ENCODE data around the gene ERFL.

The ERFL gene

DNA sequence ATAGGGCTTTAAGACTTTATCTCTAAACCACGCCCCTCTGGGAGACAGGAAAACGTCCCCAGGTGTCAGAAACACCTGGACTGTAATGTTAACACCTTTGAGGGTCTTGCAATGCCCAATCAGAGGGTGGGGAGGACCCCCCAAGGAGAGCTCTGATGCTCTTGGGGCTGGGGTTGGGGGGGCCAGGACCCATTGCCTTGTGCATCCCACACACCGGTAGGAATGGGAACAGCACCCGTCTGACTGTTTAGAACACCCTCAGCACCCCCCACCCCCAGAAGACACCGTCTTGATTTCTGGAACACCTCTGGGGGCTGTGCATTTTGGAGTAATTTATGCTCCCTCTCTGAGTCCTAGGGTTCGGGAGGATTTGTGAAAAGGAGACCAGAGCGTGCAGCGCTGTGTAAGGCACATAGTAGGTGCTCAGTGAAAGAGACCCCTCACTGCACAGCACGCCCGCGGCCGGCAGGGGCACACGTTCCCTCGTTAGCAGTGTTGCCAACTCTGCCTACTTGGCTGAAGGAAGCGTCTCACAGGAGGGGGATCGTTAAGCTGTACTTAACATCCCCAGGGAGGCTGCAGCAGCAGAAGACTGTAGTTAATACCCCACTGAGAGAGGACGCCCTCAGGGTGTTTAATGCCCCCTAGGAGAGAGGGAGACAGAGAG is 2.8 kb upstream of the ERFL start:
- no peak overlapping the region for H3K4me3 ChIP-seq (ENCODE audit: low read length)
- no peak for DNase-seq (ENCODE audit: low read depth)
- TF ChIP-seq, protein P1, sequence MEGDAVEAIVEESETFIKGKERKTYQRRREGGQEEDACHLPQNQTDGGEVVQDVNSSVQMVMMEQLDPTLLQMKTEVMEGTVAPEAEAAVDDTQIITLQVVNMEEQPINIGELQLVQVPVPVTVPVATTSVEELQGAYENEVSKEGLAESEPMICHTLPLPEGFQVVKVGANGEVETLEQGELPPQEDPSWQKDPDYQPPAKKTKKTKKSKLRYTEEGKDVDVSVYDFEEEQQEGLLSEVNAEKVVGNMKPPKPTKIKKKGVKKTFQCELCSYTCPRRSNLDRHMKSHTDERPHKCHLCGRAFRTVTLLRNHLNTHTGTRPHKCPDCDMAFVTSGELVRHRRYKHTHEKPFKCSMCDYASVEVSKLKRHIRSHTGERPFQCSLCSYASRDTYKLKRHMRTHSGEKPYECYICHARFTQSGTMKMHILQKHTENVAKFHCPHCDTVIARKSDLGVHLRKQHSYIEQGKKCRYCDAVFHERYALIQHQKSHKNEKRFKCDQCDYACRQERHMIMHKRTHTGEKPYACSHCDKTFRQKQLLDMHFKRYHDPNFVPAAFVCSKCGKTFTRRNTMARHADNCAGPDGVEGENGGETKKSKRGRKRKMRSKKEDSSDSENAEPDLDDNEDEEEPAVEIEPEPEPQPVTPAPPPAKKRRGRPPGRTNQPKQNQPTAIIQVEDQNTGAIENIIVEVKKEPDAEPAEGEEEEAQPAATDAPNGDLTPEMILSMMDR (conservative IDR thresholded peaks at IDR 0.05; ENCODE audit: low read length), result peak; percentile 36; the same call in 1 of the 2 replicates

DNA sequence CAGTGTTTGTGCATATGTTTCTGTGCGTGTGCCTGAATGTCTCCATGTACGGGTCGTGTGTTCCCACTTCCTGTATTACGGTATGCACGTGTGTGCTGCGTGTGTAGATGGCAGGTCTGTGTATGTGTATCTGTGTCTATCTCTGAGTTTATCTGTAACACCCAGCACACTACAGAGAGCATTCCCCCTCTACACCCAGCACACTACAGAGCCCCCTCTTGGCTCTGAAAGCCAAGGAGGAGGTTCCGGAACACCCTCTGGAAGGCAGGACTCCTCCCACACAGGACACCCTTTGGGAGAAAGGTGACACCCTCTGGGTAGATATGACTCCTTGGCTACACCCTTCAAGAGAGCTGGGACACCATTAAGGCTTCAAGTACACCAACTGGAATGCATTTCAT is 2.1 kb upstream of the ERFL start:
- H3K4me3 ChIP-seq (ENCODE audit: low read length), result no peak overlapping the region
- DNase-seq (ENCODE audit: low read depth), result no peak
- TF ChIP-seq, protein P1 (conservative IDR thresholded peaks at IDR 0.05; ENCODE audit: low read length), result no peak

DNA sequence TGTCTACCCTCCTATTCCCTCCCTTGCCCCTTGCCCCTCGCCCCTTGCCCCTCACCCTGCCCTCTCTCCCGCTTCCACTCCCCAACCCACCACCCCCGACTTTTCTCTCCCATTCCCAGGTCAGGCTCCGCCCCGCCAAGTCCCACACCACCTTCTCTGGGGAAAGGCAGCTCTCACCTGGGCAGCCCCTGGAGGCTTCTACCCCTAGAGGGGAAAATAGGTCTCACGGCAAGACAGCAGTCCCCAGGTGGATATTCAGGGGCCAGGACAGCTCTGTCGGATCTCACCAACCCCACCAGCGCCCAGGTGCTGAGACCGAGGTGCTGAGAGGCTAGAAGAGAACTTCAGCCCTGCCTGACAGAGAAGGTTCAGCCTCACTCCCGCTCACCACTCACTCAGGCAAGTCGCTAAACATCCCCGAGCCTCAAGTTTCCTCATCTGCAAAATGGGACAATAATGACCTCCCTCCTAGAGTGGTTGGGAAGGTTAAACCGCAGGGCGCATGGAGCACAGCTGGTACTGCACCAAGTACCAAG is 1.4 kb upstream of the ERFL start:
- TF ChIP-seq, protein P1 (conservative IDR thresholded peaks at IDR 0.05; ENCODE audit: low read length), result no peak
- H3K4me3 ChIP-seq (ENCODE audit: low read length), result no peak overlapping the region
- DNase-seq (ENCODE audit: low read depth), result no peak

GRCh38 chr19:41928754-41929535 is 696 bp upstream of the ERFL start:
- peak overlapping the region; percentile 23 for H3K4me3 ChIP-seq (ENCODE audit: low read length)
- TF ChIP-seq, protein P1 (conservative IDR thresholded peaks at IDR 0.05; ENCODE audit: low read length), result no peak
- no peak for DNase-seq (ENCODE audit: low read depth)

DNA sequence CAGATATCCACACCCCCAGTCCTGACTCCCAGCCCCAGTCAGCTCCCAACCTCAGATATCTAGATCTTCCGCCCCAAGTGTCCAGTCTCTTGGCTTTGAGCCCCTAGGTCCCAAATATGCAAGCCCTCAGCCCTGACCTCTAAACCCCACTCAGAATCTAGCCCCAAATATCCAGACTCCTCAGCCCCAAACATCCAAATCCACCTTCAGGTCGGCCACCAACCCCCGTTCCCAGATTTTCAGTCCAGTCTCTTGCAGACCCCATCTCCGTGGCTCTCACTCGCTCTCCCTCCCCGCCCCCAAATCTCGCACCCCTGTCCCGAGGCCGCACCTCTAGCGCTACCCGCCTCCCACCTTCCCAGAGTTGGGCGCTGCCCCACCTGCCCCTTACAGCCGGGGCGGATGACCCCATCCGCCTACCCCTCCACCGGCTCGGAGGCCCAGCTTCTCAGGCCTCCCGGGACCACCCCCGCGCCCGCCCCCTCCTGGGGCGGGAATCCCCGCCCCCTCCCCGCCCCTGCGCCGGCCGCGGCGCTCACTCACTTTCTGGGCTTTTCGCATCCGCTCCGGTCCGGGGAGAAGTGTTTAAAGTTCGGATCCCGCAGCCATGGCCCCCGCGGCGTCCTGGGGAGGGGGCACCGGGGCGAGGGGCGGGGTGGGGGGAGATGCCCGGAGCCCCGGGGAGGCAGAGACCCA is 604 bp downstream of the ERFL start:
- TF ChIP-seq, protein P1 (conservative IDR thresholded peaks at IDR 0.05; ENCODE audit: low read length), result no peak
- DNase-seq (ENCODE audit: low read depth), result no peak
- peak overlapping the region; percentile 43; the same call in 1 of the 2 replicates for H3K4me3 ChIP-seq (ENCODE audit: low read length)

DNA sequence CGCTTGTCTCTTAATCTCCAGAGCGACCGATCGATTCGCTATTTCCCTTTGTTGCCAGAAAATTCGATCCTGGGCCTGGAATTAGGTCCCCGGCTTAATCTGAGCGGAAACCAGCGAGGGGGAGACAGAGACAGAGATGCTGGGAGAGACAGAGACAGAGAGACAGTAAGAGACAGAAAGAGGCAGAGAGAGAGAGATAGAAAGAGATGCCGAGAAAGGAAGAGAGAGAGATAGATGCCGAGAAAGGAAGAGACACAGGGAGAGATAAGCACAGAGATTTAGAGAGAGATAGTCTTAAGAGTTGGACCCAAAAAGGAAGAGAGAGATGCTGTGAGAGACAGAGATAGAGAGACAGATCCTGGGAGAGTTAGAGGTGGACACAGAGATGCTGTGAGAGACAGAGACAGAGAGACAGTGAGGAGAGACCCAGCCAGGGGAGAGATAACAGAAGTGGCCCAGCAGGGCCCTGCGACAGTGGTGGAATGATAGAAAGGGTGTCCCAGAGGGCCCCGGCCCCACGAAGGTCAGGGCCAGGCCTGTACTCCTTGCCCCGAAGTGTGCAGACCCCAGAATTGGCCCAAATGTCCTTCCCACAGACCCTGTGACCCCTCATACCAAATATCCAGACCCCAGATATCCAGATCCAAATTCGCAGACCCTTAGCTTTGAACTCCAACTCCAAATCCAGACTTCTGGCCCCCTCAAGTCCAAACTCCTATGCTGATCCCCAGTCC is 1.3 kb downstream of the ERFL start:
- TF ChIP-seq, protein P1 (conservative IDR thresholded peaks at IDR 0.05; ENCODE audit: low read length), result no peak
- DNase-seq (ENCODE audit: low read depth), result no peak
- H3K4me3 ChIP-seq (ENCODE audit: low read length), result no peak overlapping the region
